ENCODE data around the gene ELK1.

- no peak for TF ChIP-seq FOXP2 (optimal IDR thresholded peaks at IDR 0.05; ENCODE audit: control extremely low read depth, extremely low read length, insufficient read depth)
- TF ChIP-seq EZH2 (IDR thresholded peaks at IDR 0.05): no peak
Measured at GRCh38 chrX:47633689-47634590, 16.4 kb downstream of the ELK1 start.

Measured in SK-N-MC (cell line).